Ramos (cell line): ENCODE measurements around the gene NBEA.

Experiments used
- in situ Hi-C: fragments of 300-500 bp; cut with MboI; formaldehyde crosslinking; loops from one replicate; pipeline ENCODE4 v1.14.3; 2022; ENCODE audit warnings: low sequenced_read_pairs; ENCODE audit not compliant: unreplicated experiment

The NBEA gene

DNA sequence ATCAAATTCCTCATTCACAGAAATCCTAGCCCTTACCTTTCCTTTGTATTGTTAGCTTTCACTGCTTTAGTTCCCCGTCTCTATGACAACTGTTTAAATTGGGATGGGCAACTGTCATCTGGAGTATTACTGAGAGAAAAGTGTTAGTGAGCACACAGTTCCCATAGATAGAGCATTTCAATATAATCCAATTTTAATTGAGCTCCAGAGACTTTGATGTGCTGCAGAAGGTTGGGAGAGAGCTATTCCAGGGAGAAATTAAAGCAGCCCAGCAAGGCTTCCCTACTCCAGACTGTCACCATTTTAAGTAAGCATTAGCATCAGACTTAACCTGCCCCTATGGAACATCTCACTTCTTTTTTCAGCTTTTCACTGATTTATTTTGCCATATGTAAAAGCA is 589.5 kb downstream of the NBEA start:
- in situ Hi-C loops = no loop called here

DNA sequence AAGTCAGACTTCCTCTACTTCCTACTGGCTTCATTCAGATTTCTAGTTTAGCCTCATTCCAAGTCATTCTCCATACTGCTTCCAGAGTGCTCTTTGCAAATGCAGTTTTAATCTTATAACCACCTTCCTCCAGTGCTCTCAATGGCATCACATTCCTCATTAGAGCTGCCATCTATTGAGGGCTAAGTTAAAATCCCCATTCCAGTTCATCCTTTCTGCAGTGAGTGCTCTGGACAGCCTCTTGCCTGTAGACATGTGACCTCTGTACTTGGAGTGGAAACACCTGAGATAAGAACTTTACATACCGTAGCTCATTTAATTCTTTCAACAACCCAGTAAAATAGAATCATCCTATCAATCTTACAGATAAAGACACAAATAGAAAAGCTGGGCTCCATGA is 592.3 kb downstream of the NBEA start:
- in situ Hi-C loops = no loop called here

DNA sequence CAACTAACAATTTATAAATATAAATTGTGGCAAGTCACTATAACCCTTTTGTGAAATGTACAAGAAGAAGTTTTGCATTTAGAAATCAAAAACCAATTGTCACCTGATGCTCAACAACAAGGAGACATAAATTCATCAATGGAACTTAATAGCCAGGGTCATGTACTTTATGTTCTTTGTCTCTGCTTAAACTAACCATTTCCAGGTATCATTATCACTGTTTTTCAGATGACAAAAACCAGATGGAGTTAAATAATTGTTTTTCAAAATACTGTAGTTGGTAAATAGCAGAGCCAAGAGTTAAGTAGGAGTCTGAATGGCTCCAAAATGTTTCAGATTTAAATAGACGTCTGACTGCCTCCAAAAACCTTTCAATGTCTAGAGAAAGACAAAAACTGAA is 606.7 kb downstream of the NBEA start:
- in situ Hi-C loops = no loop called here

GRCh38 chr13:35549481-35549880 is 607.4 kb downstream of the NBEA start:
- in situ Hi-C loops = no loop called here

DNA sequence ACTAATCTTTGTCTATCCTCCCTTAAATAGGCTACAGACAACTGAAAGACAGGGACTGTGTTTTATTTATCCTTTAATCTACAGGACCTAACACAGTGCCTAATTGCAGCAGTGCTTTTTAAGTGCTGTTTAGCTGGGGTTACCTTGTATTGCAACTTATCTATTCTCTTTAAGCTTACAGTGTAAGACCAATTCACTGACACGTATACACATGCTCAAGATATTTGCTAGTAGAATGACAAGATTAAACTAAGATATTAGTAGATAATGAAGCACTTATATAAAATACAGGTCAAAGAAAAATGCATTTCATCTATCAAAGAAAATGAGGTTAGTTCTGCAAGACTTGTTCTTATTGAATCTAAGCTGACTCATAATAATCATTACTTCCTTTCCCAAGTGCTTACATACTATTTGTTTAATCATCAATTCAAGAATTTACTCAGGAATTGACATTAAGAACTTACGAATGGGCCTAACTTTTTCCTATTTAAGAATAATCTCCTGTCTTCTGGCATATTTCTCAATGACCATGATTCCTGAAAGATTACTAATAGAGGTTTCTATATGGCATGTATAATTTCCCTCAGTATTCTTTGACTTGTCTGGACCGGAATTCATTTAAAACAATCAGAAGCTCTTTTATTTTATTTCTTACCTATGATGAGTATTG is 610.2 kb downstream of the NBEA start:
- in situ Hi-C loops = no loop called here

DNA sequence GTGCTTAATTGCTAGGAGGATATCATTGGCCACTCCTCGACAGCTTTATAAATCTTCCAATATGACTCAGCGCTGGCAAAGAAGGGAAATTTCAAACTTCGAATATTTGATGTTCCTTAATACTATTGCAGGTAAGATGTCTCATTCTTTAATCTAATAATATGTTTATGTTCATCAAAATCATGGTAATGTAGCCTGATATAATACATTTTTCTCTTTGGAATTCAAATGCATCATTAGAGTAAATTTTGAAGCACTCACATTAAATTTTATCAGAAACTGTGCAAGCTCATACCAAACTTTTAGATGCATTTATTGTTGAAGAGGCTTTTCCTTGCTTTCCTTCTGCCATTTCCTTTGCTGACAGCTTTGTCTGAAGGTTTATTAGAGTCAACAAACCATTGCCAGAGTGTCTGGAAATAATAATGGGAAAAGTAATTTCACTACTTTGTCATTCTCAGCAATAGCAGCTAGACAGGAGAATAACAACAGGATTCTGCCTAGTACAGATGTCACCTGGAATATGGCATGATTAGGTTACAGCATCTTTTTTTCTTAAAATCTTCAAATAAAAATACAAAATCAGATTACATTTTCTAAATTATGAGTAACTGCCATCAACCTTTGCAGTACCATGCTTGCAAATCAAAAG is 613.0 kb downstream of the NBEA start:
- in situ Hi-C loops = no loop called here

- in situ Hi-C loops = no loop called here
Measured at GRCh38 chr13:35557475-35557874, 615.4 kb downstream of the NBEA start.

GRCh38 chr13:35561540-35561939 is 619.5 kb downstream of the NBEA start:
- in situ Hi-C loops = no loop called here

- in situ Hi-C loops = no loop called here
Measured at GRCh38 chr13:35565273-35565672, 623.2 kb downstream of the NBEA start.

- in situ Hi-C loops = no loop called here
Measured at GRCh38 chr13:35566340-35566739, 624.3 kb downstream of the NBEA start.

- in situ Hi-C loops = no loop called here
Measured at GRCh38 chr13:35567406-35567980, 625.4 kb downstream of the NBEA start.

- in situ Hi-C loops = no loop called here
Measured at GRCh38 chr13:35573639-35574038, 631.6 kb downstream of the NBEA start.

- in situ Hi-C loops = no loop called here
Measured at GRCh38 chr13:35592457-35592856, 650.4 kb downstream of the NBEA start.

DNA sequence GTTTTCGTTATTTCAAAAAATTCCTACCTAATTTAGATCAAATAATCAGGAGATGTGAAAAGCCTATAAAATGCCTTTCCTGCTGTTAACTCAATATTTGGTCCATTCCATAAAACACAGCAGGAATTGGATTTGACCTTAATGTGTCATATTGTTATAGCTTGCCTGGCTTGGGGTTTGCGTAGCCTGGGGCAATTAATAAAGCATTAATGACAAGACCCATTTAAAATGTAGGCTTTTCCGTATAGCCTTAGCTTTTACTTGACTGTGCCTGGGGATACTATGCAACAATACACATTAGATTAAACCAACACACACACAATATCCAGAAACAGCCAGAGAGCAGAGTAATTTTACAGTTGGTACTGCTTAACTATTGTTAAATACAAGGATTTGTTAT is 651.6 kb downstream of the NBEA start:
- in situ Hi-C loops = no loop called here

GRCh38 chr13:35594096-35594495 is 652.0 kb downstream of the NBEA start:
- in situ Hi-C loops = no loop called here

GRCh38 chr13:35595181-35595580 is 653.1 kb downstream of the NBEA start:
- in situ Hi-C loops = no loop called here

DNA sequence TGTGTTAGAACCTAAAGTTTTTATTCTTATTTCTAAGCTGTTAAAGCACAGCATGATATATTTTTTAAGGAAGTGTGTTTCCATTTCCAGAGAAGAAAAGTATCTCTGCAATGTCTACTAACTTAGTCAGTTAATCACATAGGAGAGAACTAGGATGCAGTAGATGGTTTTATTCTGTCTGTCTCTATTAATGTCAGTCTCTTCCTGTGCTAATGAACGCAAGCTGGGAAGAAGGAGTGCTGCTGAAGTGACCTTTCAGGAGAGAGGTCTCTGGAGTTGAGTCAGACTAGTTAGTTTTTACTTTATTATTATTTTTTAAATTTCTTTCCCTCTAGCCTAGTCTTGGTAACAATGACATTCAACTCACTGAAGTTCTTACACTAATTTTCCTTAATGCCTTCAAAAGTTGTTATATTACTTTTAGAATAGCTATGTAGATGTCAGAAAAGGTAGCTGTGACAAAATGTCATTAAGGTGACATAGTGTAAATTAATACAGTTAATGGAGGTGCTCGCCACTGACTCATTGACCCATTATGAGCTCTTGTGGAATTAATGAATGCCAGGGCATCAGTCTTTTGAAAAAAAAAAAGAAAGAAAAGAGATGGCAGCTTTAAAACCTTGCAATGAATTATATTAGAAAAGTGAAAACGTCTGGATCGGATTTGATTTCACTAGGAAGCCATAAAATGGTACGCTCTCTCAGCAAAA is 654.4 kb downstream of the NBEA start:
- in situ Hi-C loops = no loop called here

GRCh38 chr13:35597451-35597850 is 655.4 kb downstream of the NBEA start:
- in situ Hi-C loops = no loop called here

- in situ Hi-C loops = no loop called here
Measured at GRCh38 chr13:35598233-35598632, 656.2 kb downstream of the NBEA start.

DNA sequence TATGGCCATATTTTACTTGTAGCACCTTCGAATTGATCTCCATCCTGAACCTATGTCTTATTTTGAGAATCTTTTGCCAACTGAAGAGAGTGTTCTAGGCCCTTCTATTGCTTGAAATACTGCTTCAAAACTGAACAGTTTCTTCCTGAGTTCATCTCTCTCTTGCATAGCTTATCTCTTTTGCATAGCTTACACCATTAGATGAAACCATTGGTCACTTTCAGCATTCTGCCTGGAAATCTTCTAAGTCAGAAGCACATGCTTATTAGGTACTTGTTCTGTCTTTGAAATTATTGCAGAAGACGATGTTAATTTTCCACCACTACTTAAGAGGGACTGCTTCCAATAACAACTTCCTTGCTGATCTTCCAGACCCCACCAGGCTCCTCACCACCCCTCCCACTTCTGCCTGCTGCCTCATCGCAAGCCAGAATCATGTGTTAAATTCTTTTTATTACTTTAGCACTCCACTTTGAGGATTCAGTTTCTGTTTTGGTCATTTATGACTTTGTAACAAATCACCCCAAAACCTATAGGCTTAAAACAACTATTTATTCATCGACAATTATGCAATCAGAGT is 656.8 kb downstream of the NBEA start:
- in situ Hi-C loops = no loop called here

DNA sequence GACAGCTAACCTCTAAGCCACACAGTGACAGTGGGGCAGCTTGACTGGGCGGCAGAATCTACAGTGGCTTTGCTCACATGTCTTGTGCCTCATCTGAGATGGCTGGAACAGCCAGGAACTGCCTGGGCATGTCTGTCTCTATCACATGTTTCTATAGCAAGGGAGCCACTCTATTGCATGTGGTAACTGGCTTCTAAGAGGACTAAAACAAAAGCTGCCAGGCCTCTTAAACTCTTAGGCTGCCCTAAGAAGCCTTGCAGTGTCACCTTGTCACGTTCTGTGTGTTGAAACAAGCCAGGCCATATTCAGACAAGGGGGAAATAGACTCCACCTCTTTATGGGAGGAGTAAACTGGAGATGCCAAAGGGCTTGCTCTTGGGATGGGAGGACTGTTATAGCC is 657.3 kb downstream of the NBEA start:
- in situ Hi-C loops = no loop called here
